Uterus (tissue), 4 donors: ENCODE results near the gene GIPC2. TPM values are rescaled to one million over a fixed set of nuclear protein-coding genes. Genes with fewer than 3 reads are reported as not detected.
"Not testable (repeated sequence)": the region's sequence is repeated elsewhere in the genome, so short reads cannot be mapped to it uniquely, and the experiment has no call there.

ENCODE experiments used
- DNase-seq, 2 donors: peaks; one replicate each; pipeline ENCODE4 v3.0.0-alpha.2; 2019 to 2020
- H3K27ac ChIP-seq, 2 donors: fragments of 200-600 bp; sonication (generic); 1 replicate in 1 of 2; 2 replicates in 1 of 2; pipeline ENCODE4 v1.5.1; 2016 to 2018
- H3K27me3 ChIP-seq, 2 donors: fragments of 200-600 bp; sonication (generic); one replicate each; pipeline ENCODE4 v1.5.1; 2018 to 2019; ENCODE audit warnings: control low read depth in 1 of 2
- H3K36me3 ChIP-seq, 2 donors: fragments of 200-600 bp; sonication (generic); one replicate each; pipeline ENCODE4 v1.5.1; 2019; ENCODE audit warnings: control low read depth in 1 of 2
- H3K4me1 ChIP-seq, 2 donors: fragments of 200-600 bp; sonication (generic); one replicate each; pipeline ENCODE4 v1.5.1; 2018 to 2019; ENCODE audit warnings: control low read depth in 1 of 2
- H3K4me3 ChIP-seq, 2 donors: fragments of 200-600 bp; sonication (generic); 1 replicate in 1 of 2; 2 replicates in 1 of 2; pipeline ENCODE4 v1.5.1; 2018 to 2019; ENCODE audit warnings: mild to moderate bottlenecking in 1 of 2
- H3K9me3 ChIP-seq, 2 donors: fragments of 200-600 bp; sonication (generic); one replicate each; pipeline ENCODE4 v1.5.1; 2019; ENCODE audit warnings: control low read depth in 1 of 2
- CTCF ChIP-seq, 4 experiments: fragments of 200-600 bp in 2 of 4; fragments of 450-650 bp in 2 of 4; sonication (generic) in 2 of 4; IDR thresholded peaks; one replicate each; pipeline ENCODE4 v1.5.1; 2016 to 2019; ENCODE audit warnings: antibody characterized with exemption in 4 of 4, mild to moderate bottlenecking in 2 of 4, moderate library complexity in 1 of 4
- POLR2A ChIP-seq, 2 donors: fragments of 450-650 bp; IDR thresholded peaks; one replicate each; pipeline ENCODE4 v1.6.1; 2016; ENCODE audit warnings: antibody characterized with exemption in 2 of 2, mild to moderate bottlenecking in 1 of 2, moderate library complexity in 1 of 2
- intact Hi-C: fragments of 100-400 bp; cut with DNase I; formaldehyde crosslinking; loops from one replicate; pipeline ENCODE4 v1.15.1; 2023; ENCODE audit warnings: low total_unique reads
- total RNA-seq, 4 donors: library from RNA; depleted of rRNA in 3 of 4; stranded (reverse); fragments of >200 nt in 3 of 4; gene quantifications; one replicate each; pipeline versions ENCODE4 v1.1.0 to v1.2.4, GENCODE V29; 2014 to 2023
- donor health status: DM: yes; HTN: yes; CAD: no.

The GIPC2 gene
- total RNA-seq, 4 donors from 2014 or later, result 3.6 to 8.2 (median 5.8) TPM

- Histone ChIP-seq H3K27me3 (no peaks in the 10 kb centered on the region), H3K9me3 (no peaks in the 10 kb centered on the region), H3K4me3 (no peak overlapping the region), H3K4me1 (no peaks in the 10 kb centered on the region), H3K27ac (peak overlapping the region in 1 of 2 donors; percentile 46), H3K36me3 (no peaks in the 10 kb centered on the region)
- DNase-seq, result no peak
- intact Hi-C loops, result no loop called here
- TF ChIP-seq CTCF (IDR thresholded peaks at IDR 0.05) (no peak), POLR2A (IDR thresholded peaks at IDR 0.05) (no peak)
Observed at GRCh38 chr1:78079580-78079979, 33.8 kb downstream of the GIPC2 start.

GRCh38 chr1:78080767-78081166 lies 35.0 kb downstream of the GIPC2 start:
- H3K4me1 ChIP-seq, result no peaks in the 10 kb centered on the region
- H3K27ac ChIP-seq, result peak overlapping the region in 1 of 2 donors; percentile 31
- H3K4me3 ChIP-seq, result no peak overlapping the region
- TF ChIP-seq POLR2A (IDR thresholded peaks at IDR 0.05), result no peak
- intact Hi-C loops, result no loop called here
- H3K9me3 ChIP-seq, result no peaks in the 10 kb centered on the region
- H3K36me3 ChIP-seq, result no peaks in the 10 kb centered on the region
- DNase-seq, result no peak
- no peaks in the 10 kb centered on the region for H3K27me3 ChIP-seq

- Histone ChIP-seq H3K9me3 (no peaks in the 10 kb centered on the region), H3K4me1 (no peaks in the 10 kb centered on the region), H3K27ac (no peak overlapping the region), H3K36me3 (no peaks in the 10 kb centered on the region), H3K4me3 (no peak overlapping the region), H3K27me3 (no peaks in the 10 kb centered on the region)
- intact Hi-C loops, result no loop called here
- TF ChIP-seq POLR2A (IDR thresholded peaks at IDR 0.05), result no peak
- TF ChIP-seq CTCF (IDR thresholded peaks at IDR 0.05), result no peak
- no peak for DNase-seq
Observed at GRCh38 chr1:78081980-78082860, 36.5 kb downstream of the GIPC2 start.

- H3K36me3 ChIP-seq, H3K4me3 ChIP-seq, H3K9me3 ChIP-seq, intact Hi-C loops, H3K27ac ChIP-seq, DNase-seq, H3K27me3 ChIP-seq, H3K4me1 ChIP-seq: not testable (repeated sequence)
Observed at GRCh38 chr1:78084639-78085038, 38.9 kb downstream of the GIPC2 start.

- Histone ChIP-seq H3K27me3 (no peaks in the 10 kb centered on the region), H3K36me3 (no peaks in the 10 kb centered on the region), H3K9me3 (no peaks in the 10 kb centered on the region), H3K27ac (no peak overlapping the region), H3K4me3 (no peak overlapping the region), H3K4me1 (no peaks in the 10 kb centered on the region)
- DNase-seq, result no peak
- intact Hi-C loops, result no loop called here
- TF ChIP-seq CTCF (IDR thresholded peaks at IDR 0.05) (no peak), POLR2A (IDR thresholded peaks at IDR 0.05) (no peak)
Observed at GRCh38 chr1:78086697-78087096, 40.9 kb downstream of the GIPC2 start.

GRCh38 chr1:78088015-78088414 lies 42.2 kb downstream of the GIPC2 start:
- intact Hi-C loops, result no loop called here

More at GRCh38 chr1:78088015-78088414, 42.2 kb downstream of the GIPC2 start:
- Histone ChIP-seq H3K36me3 (no peaks in the 10 kb centered on the region), H3K4me1 (no peaks in the 10 kb centered on the region), H3K27ac (no peak overlapping the region), H3K27me3 (no peaks in the 10 kb centered on the region), H3K4me3 (no peak overlapping the region), H3K9me3 (no peaks in the 10 kb centered on the region)
- TF ChIP-seq POLR2A (IDR thresholded peaks at IDR 0.05) (no peak), CTCF (IDR thresholded peaks at IDR 0.05) (no peak)
- no peak for DNase-seq
